ENCODE results near the gene DEXI.

Gene DEXI

GRCh38 chr16:10942352-10943063, at the start of gene DEXI:
DEXI (minus strand) TSS chr16:10942468; CDS start chr16:10942005, 463 bp downstream.
- Mint-ChIP-seq H3K27ac (peak within 1 kb of the TSS; percentile 68), H3K27me3 (ENCODE audit: low read depth) (no peaks in the 10 kb centered on the region), H3K36me3 (ENCODE audit: low read depth) (peaks cover 9% of the 10 kb centered on the region), H3K9me3 (no peaks in the 10 kb centered on the region), H3K4me3 (peak within 1 kb of the TSS; percentile 91), H3K4me1 (ENCODE audit: low read depth) (peaks cover 63% of the 10 kb centered on the region)
- DNase-seq (ENCODE audit: low spot score) = peak; percentile 97

- Mint-ChIP-seq H3K27ac (peak overlapping the region; percentile 54), H3K36me3 (ENCODE audit: low read depth) (peaks cover 61% of the 10 kb centered on the region), H3K4me1 (ENCODE audit: low read depth) (peaks cover 78% of the 10 kb centered on the region), H3K4me3 (no peak overlapping the region), H3K9me3 (no peaks in the 10 kb centered on the region), H3K27me3 (ENCODE audit: low read depth) (no peaks in the 10 kb centered on the region)
- DNase-seq (ENCODE audit: low spot score) = no peak
These were observed 48.1 kb upstream of the DEXI start for GRCh38 chr16:10990378-10990777.

GRCh38 chr16:10989559-10989958, 47.3 kb upstream of the DEXI start:
- H3K27me3 Mint-ChIP-seq (ENCODE audit: low read depth) = no peaks in the 10 kb centered on the region
- H3K9me3 Mint-ChIP-seq = no peaks in the 10 kb centered on the region
- DNase-seq (ENCODE audit: low spot score) = no peak
- H3K4me1 Mint-ChIP-seq (ENCODE audit: low read depth) = peaks cover 78% of the 10 kb centered on the region
- peak overlapping the region; percentile 60 for H3K4me3 Mint-ChIP-seq
- peak overlapping the region; percentile 86 for H3K27ac Mint-ChIP-seq
- H3K36me3 Mint-ChIP-seq (ENCODE audit: low read depth) = peaks cover 59% of the 10 kb centered on the region

GRCh38 chr16:10988879-10989278, 46.6 kb upstream of the DEXI start:
- H3K27ac Mint-ChIP-seq = peak overlapping the region; percentile 86
- no peaks in the 10 kb centered on the region for H3K27me3 Mint-ChIP-seq (ENCODE audit: low read depth)
- no peak for DNase-seq (ENCODE audit: low spot score)
- peaks cover 80% of the 10 kb centered on the region for H3K4me1 Mint-ChIP-seq (ENCODE audit: low read depth)
- peaks cover 57% of the 10 kb centered on the region for H3K36me3 Mint-ChIP-seq (ENCODE audit: low read depth)
- peak overlapping the region; percentile 60 for H3K4me3 Mint-ChIP-seq
- H3K9me3 Mint-ChIP-seq = no peaks in the 10 kb centered on the region

GRCh38 chr16:10988164-10988803, 46.0 kb upstream of the DEXI start:
- Mint-ChIP-seq H3K9me3 (no peaks in the 10 kb centered on the region), H3K27me3 (ENCODE audit: low read depth) (no peaks in the 10 kb centered on the region), H3K27ac (peak overlapping the region; percentile 86), H3K4me1 (ENCODE audit: low read depth) (peaks cover 83% of the 10 kb centered on the region), H3K36me3 (ENCODE audit: low read depth) (peaks cover 57% of the 10 kb centered on the region), H3K4me3 (peak overlapping the region; percentile 60)
- DNase-seq (ENCODE audit: low spot score) = peak; percentile 82

- no peaks in the 10 kb centered on the region for H3K27me3 Mint-ChIP-seq (ENCODE audit: low read depth)
- DNase-seq (ENCODE audit: low spot score) = peak; percentile 26
- peak overlapping the region; percentile 86 for H3K27ac Mint-ChIP-seq
- H3K4me1 Mint-ChIP-seq (ENCODE audit: low read depth) = peaks cover 84% of the 10 kb centered on the region
- H3K9me3 Mint-ChIP-seq = no peaks in the 10 kb centered on the region
- peak overlapping the region; percentile 60 for H3K4me3 Mint-ChIP-seq
- peaks cover 56% of the 10 kb centered on the region for H3K36me3 Mint-ChIP-seq (ENCODE audit: low read depth)
These were observed 45.3 kb upstream of the DEXI start for GRCh38 chr16:10987361-10988163.

- peaks cover 73% of the 10 kb centered on the region for H3K4me1 Mint-ChIP-seq (ENCODE audit: low read depth)
- peaks cover 47% of the 10 kb centered on the region for H3K36me3 Mint-ChIP-seq (ENCODE audit: low read depth)
- no peak overlapping the region for H3K27ac Mint-ChIP-seq
- H3K4me3 Mint-ChIP-seq = no peak overlapping the region
- H3K27me3 Mint-ChIP-seq (ENCODE audit: low read depth) = no peaks in the 10 kb centered on the region
- H3K9me3 Mint-ChIP-seq = no peaks in the 10 kb centered on the region
- DNase-seq (ENCODE audit: low spot score) = no peak
These were observed 42.2 kb upstream of the DEXI start for GRCh38 chr16:10984509-10984908.

GRCh38 chr16:10983159-10983558, 40.9 kb upstream of the DEXI start:
- Mint-ChIP-seq H3K9me3 (no peaks in the 10 kb centered on the region), H3K4me3 (peak overlapping the region; percentile 62), H3K27me3 (ENCODE audit: low read depth) (no peaks in the 10 kb centered on the region), H3K36me3 (ENCODE audit: low read depth) (peaks cover 52% of the 10 kb centered on the region), H3K4me1 (ENCODE audit: low read depth) (peaks cover 74% of the 10 kb centered on the region), H3K27ac (peak overlapping the region; percentile 77)
- DNase-seq (ENCODE audit: low spot score) = no peak

- peak overlapping the region; percentile 77 for H3K27ac Mint-ChIP-seq
- H3K27me3 Mint-ChIP-seq (ENCODE audit: low read depth) = no peaks in the 10 kb centered on the region
- H3K9me3 Mint-ChIP-seq = no peaks in the 10 kb centered on the region
- peak overlapping the region; percentile 62 for H3K4me3 Mint-ChIP-seq
- peaks cover 74% of the 10 kb centered on the region for H3K4me1 Mint-ChIP-seq (ENCODE audit: low read depth)
- DNase-seq (ENCODE audit: low spot score) = no peak
- peaks cover 55% of the 10 kb centered on the region for H3K36me3 Mint-ChIP-seq (ENCODE audit: low read depth)
These were observed 40.3 kb upstream of the DEXI start for GRCh38 chr16:10982465-10983150.

GRCh38 chr16:10981697-10982216, 39.5 kb upstream of the DEXI start:
- DNase-seq (ENCODE audit: low spot score) = peak; percentile 56
- Mint-ChIP-seq H3K27me3 (ENCODE audit: low read depth) (no peaks in the 10 kb centered on the region), H3K4me1 (ENCODE audit: low read depth) (peaks cover 74% of the 10 kb centered on the region), H3K36me3 (ENCODE audit: low read depth) (peaks cover 53% of the 10 kb centered on the region), H3K4me3 (peak overlapping the region; percentile 36), H3K27ac (peak overlapping the region; percentile 77), H3K9me3 (no peaks in the 10 kb centered on the region)

GRCh38 chr16:10980813-10981212, 38.5 kb upstream of the DEXI start:
- Mint-ChIP-seq H3K4me3 (no peak overlapping the region), H3K9me3 (no peaks in the 10 kb centered on the region), H3K4me1 (ENCODE audit: low read depth) (peaks cover 73% of the 10 kb centered on the region), H3K36me3 (ENCODE audit: low read depth) (peaks cover 51% of the 10 kb centered on the region), H3K27me3 (ENCODE audit: low read depth) (no peaks in the 10 kb centered on the region), H3K27ac (peak overlapping the region; percentile 26)
- DNase-seq (ENCODE audit: low spot score) = no peak

GRCh38 chr16:10979717-10980601, 37.7 kb upstream of the DEXI start:
- H3K27ac Mint-ChIP-seq = peak overlapping the region; percentile 17
- no peak for DNase-seq (ENCODE audit: low spot score)
- H3K36me3 Mint-ChIP-seq (ENCODE audit: low read depth) = peaks cover 48% of the 10 kb centered on the region
- no peaks in the 10 kb centered on the region for H3K9me3 Mint-ChIP-seq
- no peaks in the 10 kb centered on the region for H3K27me3 Mint-ChIP-seq (ENCODE audit: low read depth)
- peaks cover 76% of the 10 kb centered on the region for H3K4me1 Mint-ChIP-seq (ENCODE audit: low read depth)
- H3K4me3 Mint-ChIP-seq = no peak overlapping the region

Measured in T-helper 2 cell treated with Interferon-gamma antibody and Interleukin-4, amounts not matched to agents 5 μg/mL and 100 μg/mL, for 36 hours (primary cell).